Body of pancreas (tissue), 4 donors: ENCODE measurements around the gene DNAH3. TPM values are rescaled to one million over a fixed set of nuclear protein-coding genes. Genes with fewer than 3 reads are reported as not detected.

Source experiments
- ATAC-seq: fragments of 150-250 bp; one replicate; pipeline ENCODE4 v1.9.1; 2016
- DNase-seq, 4 donors: peaks; one replicate each; pipeline ENCODE4 v3.0.0-alpha.2; 2019
- H3K27ac ChIP-seq, 4 donors: fragments of 200-600 bp; sonication (generic); 1 replicate in 3 of 4; 2 replicates in 1 of 4; pipeline versions ENCODE4 v1.5.1 to v1.6.1; 2016 to 2019; ENCODE audit warnings: mild to moderate bottlenecking in 1 of 4, mixed read lengths in 1 of 4, moderate library complexity in 1 of 4
- H3K27me3 ChIP-seq, 2 donors: fragments of 200-600 bp; sonication (generic); one replicate each; pipeline ENCODE4 v1.6.0; 2016; ENCODE audit warnings: mild to moderate bottlenecking in 1 of 2
- H3K36me3 ChIP-seq, 2 donors: fragments of 200-600 bp; sonication (generic); replicated peaks in 1 of 2; 2 replicates each; pipeline ENCODE4 v1.5.1; 2016; ENCODE audit warnings: low read depth in 2 of 2; ENCODE audit not compliant: insufficient read depth in 1 of 2
- H3K4me1 ChIP-seq: fragments of 200-600 bp; sonication (generic); one replicate; pipeline ENCODE4 v1.6.0; 2016
- H3K4me3 ChIP-seq, 2 donors: fragments of 200-600 bp; sonication (generic); 1 replicate in 1 of 2; 2 replicates in 1 of 2; pipeline ENCODE4 v1.5.1; 2016 to 2019
- H3K9me3 ChIP-seq, 3 donors: fragments of 200-600 bp; sonication (generic); 1 replicate in 2 of 3; 2 replicates in 1 of 3; pipeline ENCODE4 v1.5.1; 2016
- POLR2A ChIP-seq, 3 donors: fragments of 450-650 bp; IDR thresholded peaks; one replicate each; pipeline ENCODE4 v1.6.1; 2016; ENCODE audit warnings: antibody characterized with exemption in 3 of 3, mild to moderate bottlenecking in 2 of 3
- WGBS, 2 donors: methylation state at CpG; one replicate each; pipeline ENCODE4 v1.1.5; 2017; 5-methylcytosine and 5-hydroxymethylcytosine counted together
- intact Hi-C: fragments of 100-400 bp; cut with DNase I; formaldehyde crosslinking; loops from one replicate; pipeline ENCODE4 v1.15.1; 2023
- total RNA-seq, 2 donors: library from RNA; depleted of rRNA; stranded (reverse); fragments of >200 nt; gene quantifications; one replicate each; pipeline ENCODE4 v1.1.0, GENCODE V29; 2016
- TF ChIP-seq, protein P1 (sequence below), 7 experiments: fragments of 450-650 bp in 4 of 7; fragments of 200-600 bp in 3 of 7; sonication (generic) in 3 of 7; IDR thresholded peaks; one replicate each; pipeline ENCODE4 v1.5.1; 2016 to 2019; ENCODE audit warnings: antibody characterized with exemption in 7 of 7

The DNAH3 gene
- total RNA-seq, 2 donors from 2014 or later: not detected

DNA sequence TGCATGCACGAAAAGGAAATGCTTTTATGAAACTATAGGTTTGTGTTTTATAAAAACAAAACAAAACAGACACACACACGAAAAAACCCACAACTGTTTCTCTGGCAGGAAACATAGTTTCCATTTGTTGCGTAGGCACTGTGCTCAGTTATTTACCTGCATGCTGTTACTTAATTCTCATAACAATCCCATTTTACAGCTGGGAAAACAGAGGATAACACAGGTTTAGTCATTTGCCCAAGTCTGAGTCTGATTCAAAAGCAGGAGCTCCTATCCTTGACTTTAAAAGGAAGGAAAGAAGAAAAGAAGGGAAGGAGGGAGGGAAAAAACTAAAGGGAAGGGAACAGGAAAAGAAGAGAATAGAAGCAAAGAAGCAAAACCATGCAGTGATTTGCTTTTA lies 117.4 kb downstream of the DNAH3 start:
- Histone ChIP-seq H3K9me3 (no peaks in the 10 kb centered on the region), H3K4me3 (no peak overlapping the region), H3K27ac (no peak overlapping the region), H3K36me3 (no peaks in the 10 kb centered on the region), H3K27me3 (no peaks in the 10 kb centered on the region), H3K4me1 (no peaks in the 10 kb centered on the region)
- WGBS, 2 donors: 60 to 68% methylated on average over 3 of the region's 3 CpGs
- ATAC-seq: no peak
- DNase-seq: no peak
- intact Hi-C loops: no loop called here
- TF ChIP-seq, protein P1, sequence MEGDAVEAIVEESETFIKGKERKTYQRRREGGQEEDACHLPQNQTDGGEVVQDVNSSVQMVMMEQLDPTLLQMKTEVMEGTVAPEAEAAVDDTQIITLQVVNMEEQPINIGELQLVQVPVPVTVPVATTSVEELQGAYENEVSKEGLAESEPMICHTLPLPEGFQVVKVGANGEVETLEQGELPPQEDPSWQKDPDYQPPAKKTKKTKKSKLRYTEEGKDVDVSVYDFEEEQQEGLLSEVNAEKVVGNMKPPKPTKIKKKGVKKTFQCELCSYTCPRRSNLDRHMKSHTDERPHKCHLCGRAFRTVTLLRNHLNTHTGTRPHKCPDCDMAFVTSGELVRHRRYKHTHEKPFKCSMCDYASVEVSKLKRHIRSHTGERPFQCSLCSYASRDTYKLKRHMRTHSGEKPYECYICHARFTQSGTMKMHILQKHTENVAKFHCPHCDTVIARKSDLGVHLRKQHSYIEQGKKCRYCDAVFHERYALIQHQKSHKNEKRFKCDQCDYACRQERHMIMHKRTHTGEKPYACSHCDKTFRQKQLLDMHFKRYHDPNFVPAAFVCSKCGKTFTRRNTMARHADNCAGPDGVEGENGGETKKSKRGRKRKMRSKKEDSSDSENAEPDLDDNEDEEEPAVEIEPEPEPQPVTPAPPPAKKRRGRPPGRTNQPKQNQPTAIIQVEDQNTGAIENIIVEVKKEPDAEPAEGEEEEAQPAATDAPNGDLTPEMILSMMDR (IDR thresholded peaks at IDR 0.05): no peak
- TF ChIP-seq POLR2A (IDR thresholded peaks at IDR 0.05): no peak

DNA sequence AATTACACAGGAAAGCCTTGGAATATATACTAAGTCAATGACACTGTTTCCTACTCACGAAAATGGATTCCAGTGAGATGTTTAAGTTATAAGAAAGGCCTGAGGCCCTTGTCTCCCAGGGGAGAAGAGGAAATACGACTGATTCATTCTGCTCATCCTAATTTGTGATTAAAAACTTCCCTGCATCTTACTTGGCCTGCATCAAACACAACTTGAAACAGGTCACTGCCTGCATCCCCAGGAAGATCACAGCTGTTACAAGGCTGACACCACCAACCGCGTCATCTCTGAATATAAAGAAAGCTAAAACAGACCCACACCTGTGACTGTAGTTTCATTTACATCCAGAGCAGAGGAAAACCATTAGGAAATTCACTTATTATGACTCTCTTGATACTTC lies 121.9 kb downstream of the DNAH3 start:
- TF ChIP-seq, protein P1 (IDR thresholded peaks at IDR 0.05): no peak
- TF ChIP-seq POLR2A (IDR thresholded peaks at IDR 0.05): no peak
- no peak overlapping the region for H3K27ac ChIP-seq
- DNase-seq: no peak
- no peaks in the 10 kb centered on the region for H3K9me3 ChIP-seq
- ATAC-seq: no peak
- H3K4me1 ChIP-seq: no peaks in the 10 kb centered on the region
- intact Hi-C loops: no loop called here
- WGBS, 2 donors: 79 to 80% methylated on average over 4 of the region's 4 CpGs
- H3K36me3 ChIP-seq: no peaks in the 10 kb centered on the region
- H3K27me3 ChIP-seq: no peaks in the 10 kb centered on the region
- H3K4me3 ChIP-seq: no peak overlapping the region

DNA sequence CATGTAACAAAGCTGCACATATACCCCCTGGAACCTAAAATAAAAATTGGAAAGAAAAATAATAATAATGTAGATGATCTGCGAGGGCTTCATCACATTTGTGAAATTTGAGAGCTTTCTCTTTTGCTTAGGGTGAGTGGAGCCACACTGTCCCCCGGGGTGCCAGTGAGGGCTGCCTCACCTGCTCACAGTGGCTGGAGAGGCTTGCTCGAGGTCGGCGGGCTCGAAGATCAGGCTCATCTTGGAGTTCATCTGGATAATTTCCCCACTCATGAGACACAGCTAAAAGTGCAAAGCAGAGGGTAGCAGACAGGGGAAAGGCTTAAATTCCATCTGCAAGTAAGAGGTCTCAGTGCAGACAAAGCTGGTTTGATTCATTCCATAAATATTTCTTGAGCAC lies 123.8 kb downstream of the DNAH3 start:
- WGBS, 2 donors: 70 to 81% methylated on average over 6 of the region's 6 CpGs
- intact Hi-C loops: no loop called here
- no peak for ATAC-seq

DNA sequence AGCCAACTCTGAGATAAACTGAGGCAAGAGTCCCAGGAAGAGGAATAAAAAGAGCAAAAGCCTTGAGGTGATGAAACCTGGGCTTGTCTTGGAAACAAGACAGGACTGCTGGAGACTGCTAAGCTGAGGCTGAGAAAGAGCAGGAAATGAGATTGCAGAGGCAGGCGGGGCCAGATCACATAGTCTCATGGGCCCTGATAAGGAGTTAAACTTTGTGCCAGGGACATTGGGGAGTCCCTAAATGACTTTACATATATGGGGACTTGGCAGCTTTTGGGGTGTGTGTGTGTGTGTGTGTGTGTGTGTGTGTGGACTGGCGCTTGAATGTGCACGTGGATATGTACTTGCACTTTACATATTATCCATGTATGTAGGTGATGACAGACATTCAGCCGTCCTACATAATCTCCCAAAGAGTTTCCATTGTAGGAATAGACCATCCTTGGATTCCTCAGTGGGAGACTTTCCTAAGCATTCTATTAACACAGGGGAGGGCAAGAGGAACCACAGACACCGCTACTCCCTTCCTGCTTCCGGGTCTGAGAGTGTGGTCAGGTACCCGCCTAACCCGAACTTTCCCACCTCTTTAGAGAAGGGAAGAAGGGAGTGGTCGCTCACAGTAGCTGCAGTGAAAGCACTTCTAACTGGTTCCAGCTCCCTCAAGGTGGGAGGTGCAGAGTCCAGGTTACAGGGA lies 127.0 kb downstream of the DNAH3 start:
- Histone ChIP-seq H3K27me3 (no peaks in the 10 kb centered on the region), H3K36me3 (no peaks in the 10 kb centered on the region), H3K9me3 (no peaks in the 10 kb centered on the region), H3K4me1 (no peaks in the 10 kb centered on the region), H3K27ac (no peak overlapping the region), H3K4me3 (no peak overlapping the region)
- DNase-seq (no peak), ATAC-seq (no peak)
- no peak for TF ChIP-seq POLR2A (IDR thresholded peaks at IDR 0.05)
- TF ChIP-seq, protein P1 (IDR thresholded peaks at IDR 0.05): no peak
- intact Hi-C loops: no loop called here
- 67 to 71% methylated on average over 9 of the region's 9 CpGs for WGBS, 2 donors

More for the DNA sequence above, 123.8 kb downstream of the DNAH3 start:
- DNase-seq: no peak
- Histone ChIP-seq H3K36me3 (no peaks in the 10 kb centered on the region), H3K9me3 (no peaks in the 10 kb centered on the region), H3K4me1 (no peaks in the 10 kb centered on the region), H3K27me3 (no peaks in the 10 kb centered on the region), H3K27ac (no peak overlapping the region), H3K4me3 (no peak overlapping the region)
- TF ChIP-seq, protein P1 (IDR thresholded peaks at IDR 0.05): no peak
- TF ChIP-seq POLR2A (IDR thresholded peaks at IDR 0.05): no peak

DNA sequence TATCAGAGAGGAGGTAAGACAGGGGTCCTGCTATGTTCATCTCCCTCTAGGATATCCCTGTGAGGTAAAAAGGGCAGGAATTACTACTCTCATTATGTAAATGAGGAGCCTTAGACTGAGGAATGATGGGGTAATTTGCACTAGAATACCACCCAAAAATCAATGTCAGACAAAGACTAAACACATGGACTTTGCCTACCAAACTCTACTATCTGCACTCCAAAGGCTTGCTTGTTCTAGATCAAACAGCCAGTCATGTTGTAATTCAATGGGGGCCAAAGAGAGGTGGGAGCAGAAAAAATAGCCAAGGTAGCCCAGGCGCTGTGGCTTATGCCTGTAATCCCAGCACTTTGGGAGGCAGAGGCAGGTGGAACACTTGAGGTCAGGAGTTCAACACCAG lies 129.3 kb downstream of the DNAH3 start:
- intact Hi-C loops: no loop called here
- Histone ChIP-seq H3K9me3 (no peaks in the 10 kb centered on the region), H3K27ac (no peak overlapping the region), H3K36me3 (no peaks in the 10 kb centered on the region), H3K4me1 (no peaks in the 10 kb centered on the region), H3K4me3 (no peak overlapping the region), H3K27me3 (no peaks in the 10 kb centered on the region)
- no peak for TF ChIP-seq POLR2A (IDR thresholded peaks at IDR 0.05)
- TF ChIP-seq, protein P1 (IDR thresholded peaks at IDR 0.05): no peak
- ATAC-seq (no peak), DNase-seq (no peak)
- 64 to 68% methylated on average over 1 of the region's 1 CpG for WGBS, 2 donors
